Retinal pigment epithelial cell (primary cell): ENCODE data around the gene KCNK5.

ENCODE experiments used
- DNase-seq: peaks from one replicate; pipeline ENCODE4 v3.0.0-alpha.2; 2010; ENCODE audit warnings: low read depth
- H3K4me3 ChIP-seq: 2 replicates; pipeline ENCODE4 v1.5.1; 2011; ENCODE audit warnings: mild to moderate bottlenecking, low read length, control low read depth, moderate library complexity
- TF ChIP-seq, protein P1 (sequence below): conservative IDR thresholded peaks from 2 replicates; pipeline ENCODE4 v1.5.1; 2011; ENCODE audit warnings: low read depth, low read length, control low read depth, inconsistent platforms

KCNK5 gene

DNA sequence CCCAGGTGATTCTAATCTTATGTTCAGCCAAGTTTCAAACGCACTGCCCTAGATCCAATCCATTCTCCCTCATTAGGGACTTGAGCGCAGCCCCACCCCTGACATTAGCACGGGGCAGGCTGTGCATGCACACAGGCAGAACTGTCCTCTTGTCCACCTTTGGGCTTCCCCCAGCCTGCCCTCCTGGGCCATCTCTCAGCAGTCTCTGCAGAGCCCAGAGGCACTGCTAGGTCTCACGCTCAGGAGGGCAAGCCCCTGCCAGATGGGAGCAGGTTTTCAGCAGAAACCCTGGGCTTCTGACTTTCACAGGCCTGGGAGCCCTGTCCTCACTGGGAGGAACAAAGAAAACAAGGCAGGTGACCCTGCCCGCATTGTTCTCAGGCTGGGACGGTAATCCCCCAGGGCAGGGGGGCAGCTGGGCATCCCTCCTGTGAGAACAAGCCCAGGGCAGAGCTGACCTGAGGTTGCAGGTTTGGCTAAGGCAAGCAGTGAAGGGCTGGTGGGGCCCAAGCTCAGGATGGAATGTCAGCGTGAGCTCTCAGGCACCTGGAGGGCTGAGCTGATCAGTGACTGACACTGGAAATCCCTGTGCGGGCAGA lies 24.5 kb downstream of the KCNK5 start:
- no peak overlapping the region for H3K4me3 ChIP-seq
- TF ChIP-seq, protein P1, sequence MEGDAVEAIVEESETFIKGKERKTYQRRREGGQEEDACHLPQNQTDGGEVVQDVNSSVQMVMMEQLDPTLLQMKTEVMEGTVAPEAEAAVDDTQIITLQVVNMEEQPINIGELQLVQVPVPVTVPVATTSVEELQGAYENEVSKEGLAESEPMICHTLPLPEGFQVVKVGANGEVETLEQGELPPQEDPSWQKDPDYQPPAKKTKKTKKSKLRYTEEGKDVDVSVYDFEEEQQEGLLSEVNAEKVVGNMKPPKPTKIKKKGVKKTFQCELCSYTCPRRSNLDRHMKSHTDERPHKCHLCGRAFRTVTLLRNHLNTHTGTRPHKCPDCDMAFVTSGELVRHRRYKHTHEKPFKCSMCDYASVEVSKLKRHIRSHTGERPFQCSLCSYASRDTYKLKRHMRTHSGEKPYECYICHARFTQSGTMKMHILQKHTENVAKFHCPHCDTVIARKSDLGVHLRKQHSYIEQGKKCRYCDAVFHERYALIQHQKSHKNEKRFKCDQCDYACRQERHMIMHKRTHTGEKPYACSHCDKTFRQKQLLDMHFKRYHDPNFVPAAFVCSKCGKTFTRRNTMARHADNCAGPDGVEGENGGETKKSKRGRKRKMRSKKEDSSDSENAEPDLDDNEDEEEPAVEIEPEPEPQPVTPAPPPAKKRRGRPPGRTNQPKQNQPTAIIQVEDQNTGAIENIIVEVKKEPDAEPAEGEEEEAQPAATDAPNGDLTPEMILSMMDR: no peak
- DNase-seq: peak; percentile 13

DNA sequence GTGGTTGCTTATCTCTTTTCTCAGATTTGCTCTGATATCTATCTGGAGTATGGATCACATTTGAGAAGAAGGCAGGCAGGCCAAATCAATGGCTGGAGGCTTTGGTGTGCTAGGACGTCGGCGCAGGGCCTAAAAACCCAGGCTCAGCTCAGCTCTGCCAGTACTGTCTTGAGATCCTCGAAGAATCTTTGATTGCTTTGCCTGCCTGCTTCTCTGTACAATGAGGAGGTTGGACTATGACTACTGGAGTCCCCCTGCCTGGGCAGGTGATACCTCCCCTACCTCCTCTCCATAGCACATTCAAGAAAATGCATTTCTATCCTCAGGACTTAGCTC lies 25.1 kb downstream of the KCNK5 start:
- no peak for DNase-seq
- TF ChIP-seq, protein P1: no peak
- H3K4me3 ChIP-seq: no peak overlapping the region

DNA sequence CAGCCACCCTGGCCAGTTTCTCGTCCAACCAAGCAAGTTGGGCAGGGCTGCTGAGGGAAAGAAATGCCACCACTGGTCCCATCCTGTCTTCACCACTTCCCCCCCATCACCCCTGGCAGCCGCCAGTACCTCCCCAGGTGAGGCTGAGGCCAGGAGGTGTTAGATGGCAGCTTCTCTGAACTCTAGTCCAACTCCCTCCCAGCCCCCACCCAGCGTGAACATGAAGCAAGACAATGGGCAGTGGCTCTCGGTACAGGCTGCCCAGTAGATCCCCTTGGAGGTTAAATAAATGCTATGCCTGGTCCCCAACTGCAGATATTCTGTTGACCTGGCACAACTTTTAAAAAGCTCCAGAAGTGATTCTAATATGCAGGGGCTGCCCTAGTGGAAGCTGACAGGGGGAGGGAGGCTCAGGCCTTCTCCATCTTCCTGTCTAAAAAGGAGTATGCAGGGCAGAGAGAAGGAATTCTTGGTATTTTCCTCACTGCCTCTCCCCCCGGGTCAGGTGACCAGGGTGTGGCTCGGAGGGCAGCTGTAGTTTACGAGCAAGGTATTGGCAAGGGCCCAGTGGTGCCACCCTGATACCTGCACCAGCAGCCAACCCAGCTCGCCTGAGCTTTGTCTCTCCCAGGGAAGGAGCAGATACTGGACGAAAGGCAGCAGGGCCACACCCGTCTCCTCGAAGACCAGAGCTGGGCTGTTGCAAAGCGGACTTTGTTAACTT lies 25.7 kb downstream of the KCNK5 start:
- TF ChIP-seq, protein P1: no peak
- no peak overlapping the region for H3K4me3 ChIP-seq
- DNase-seq: peak; percentile 63

DNA sequence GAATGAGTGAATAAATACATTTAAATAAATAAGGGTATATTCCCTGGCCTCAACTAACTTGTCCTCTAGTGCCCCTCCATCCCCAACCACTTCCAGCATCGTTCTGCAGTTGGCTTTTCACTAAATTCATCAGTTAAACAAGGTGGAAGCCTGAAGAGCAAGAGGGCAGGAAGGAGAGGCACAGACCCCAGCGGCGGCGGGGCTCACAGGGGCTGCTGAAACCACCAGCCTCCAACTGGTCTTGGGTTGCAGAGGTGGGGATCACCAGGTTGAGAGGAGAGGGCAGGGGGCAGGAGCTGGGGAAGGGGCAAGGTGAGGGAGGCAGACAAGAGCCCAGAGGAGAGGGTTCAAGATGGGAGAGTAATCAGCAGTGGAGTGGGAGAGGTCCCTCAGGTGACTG lies 27.1 kb downstream of the KCNK5 start:
- no peak overlapping the region for H3K4me3 ChIP-seq
- TF ChIP-seq, protein P1: no peak
- no peak for DNase-seq

DNA sequence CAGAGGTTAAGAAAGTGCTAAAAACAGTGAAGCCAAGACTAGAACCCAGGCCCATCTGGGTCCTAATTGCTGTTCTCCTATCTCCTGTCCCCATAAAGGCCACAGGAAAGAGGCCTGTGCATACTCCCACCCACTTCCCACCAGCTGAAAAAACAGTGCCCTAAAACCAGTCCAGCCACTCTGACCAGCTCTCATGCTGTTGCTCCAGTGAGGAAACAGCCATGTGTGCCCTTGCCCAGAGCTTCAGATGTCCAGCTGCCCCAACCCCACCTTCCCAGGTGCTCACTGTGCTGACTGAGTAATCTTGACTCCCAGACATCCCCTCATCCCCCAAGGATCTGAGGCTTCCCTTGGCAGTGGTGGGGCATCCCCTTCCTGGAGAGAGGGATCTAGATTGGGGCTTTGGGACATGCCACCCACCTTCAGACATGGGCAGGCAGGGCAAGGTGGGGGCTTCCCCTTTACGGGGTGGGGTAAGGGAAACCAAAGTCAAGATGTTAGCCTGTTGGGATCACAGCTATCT lies 28.7 kb downstream of the KCNK5 start:
- DNase-seq: no peak
- TF ChIP-seq, protein P1: no peak
- H3K4me3 ChIP-seq: no peak overlapping the region

DNA sequence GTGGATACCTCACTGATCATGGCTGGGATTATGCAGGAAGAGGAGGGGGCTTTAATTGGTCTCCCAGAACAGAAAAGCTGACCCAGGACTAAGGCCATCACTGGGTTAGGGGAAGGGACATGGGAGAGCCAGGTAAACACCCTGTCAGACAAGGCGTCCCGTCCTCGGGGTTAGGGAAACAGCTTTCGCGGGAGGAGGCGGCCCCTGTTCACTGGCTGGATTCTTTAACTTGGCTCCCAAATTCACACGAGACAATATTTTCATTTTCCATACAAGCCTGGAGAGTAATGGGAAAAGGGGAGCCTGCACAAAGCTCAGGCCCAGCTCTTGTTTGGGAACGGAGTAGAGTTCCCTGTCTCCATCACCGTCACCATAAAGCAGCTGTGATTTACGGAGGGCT lies 29.3 kb downstream of the KCNK5 start:
- DNase-seq: no peak
- TF ChIP-seq, protein P1: no peak
- no peak overlapping the region for H3K4me3 ChIP-seq
